Measurements from ENCODE around the gene CTIF. TPM values are rescaled to one million over a fixed set of nuclear protein-coding genes. Genes with fewer than 3 reads are reported as not detected.
A peak's percentile ranks its signal among the peaks of the same experiment; 100 is the strongest.

Gene CTIF
- total and polyA plus RNA-seq, 10 donors, result 5.2 to 39.2 (median 18.5) TPM

GRCh38 chr18:48806551-48807261 is 267.9 kb downstream of the CTIF start:
- peak; percentile 67 for DNase-seq
- H3K4me3 ChIP-seq, result no peak overlapping the region
- no peaks in the 10 kb centered on the region for H3K9me3 ChIP-seq
- intact Hi-C loops (cut with DNase I; ENCODE audit: low total_unique reads), result no loop called here
- H3K27ac ChIP-seq, result peak overlapping the region in 4 of 8 donors; percentile 1 to 41 (median 21)
- H3K4me1 ChIP-seq, result peaks cover 8 to 33% (median 14%) of the 10 kb centered on the region in 6 donors
- no peaks in the 10 kb centered on the region for H3K36me3 ChIP-seq
- WGBS, 5 donors, result 55 to 71% (median 66%) methylated on average over 11 of the region's 11 CpGs
- H3K27me3 ChIP-seq (replicated peaks in 1 of 7), result no peaks in the 10 kb centered on the region
- TF ChIP-seq CTCF (IDR thresholded peaks at IDR 0.05 in 8 of 11, conservative IDR thresholded peaks at IDR 0.05 in 3 of 11), result no peak
- TF ChIP-seq POLR2A (IDR thresholded peaks at IDR 0.05), result no peak
- TF ChIP-seq POLR2AphosphoS5 (IDR thresholded peaks at IDR 0.05), result no peak

GRCh38 chr18:48808476-48808875 is 269.6 kb downstream of the CTIF start:
- WGBS, 5 donors, result 56 to 78% (median 73%) methylated on average over 1 of the region's 1 CpG
- no peak for DNase-seq
- intact Hi-C loops (cut with DNase I; ENCODE audit: low total_unique reads), result no loop called here
- no peak for TF ChIP-seq CTCF (IDR thresholded peaks at IDR 0.05 in 8 of 11, conservative IDR thresholded peaks at IDR 0.05 in 3 of 11)
- TF ChIP-seq POLR2AphosphoS5 (IDR thresholded peaks at IDR 0.05), result no peak
- TF ChIP-seq POLR2A (IDR thresholded peaks at IDR 0.05), result no peak
- Histone ChIP-seq H3K36me3 (no peaks in the 10 kb centered on the region), H3K27ac (no peak overlapping the region), H3K27me3 (replicated peaks in 1 of 7) (no peaks in the 10 kb centered on the region), H3K4me3 (no peak overlapping the region), H3K4me1 (peaks cover 7 to 35% (median 15%) of the 10 kb centered on the region in 6 donors), H3K9me3 (no peaks in the 10 kb centered on the region)

GRCh38 chr18:48809365-48809764 is 270.5 kb downstream of the CTIF start:
- TF ChIP-seq POLR2A (IDR thresholded peaks at IDR 0.05) (no peak), CTCF (IDR thresholded peaks at IDR 0.05 in 8 of 11, conservative IDR thresholded peaks at IDR 0.05 in 3 of 11) (no peak)
- intact Hi-C loops (cut with DNase I; ENCODE audit: low total_unique reads), result no loop called here
- DNase-seq, result no peak
- Histone ChIP-seq H3K27me3 (replicated peaks in 1 of 7) (no peaks in the 10 kb centered on the region), H3K4me3 (no peak overlapping the region), H3K27ac (no peak overlapping the region), H3K9me3 (no peaks in the 10 kb centered on the region), H3K4me1 (peaks cover 7 to 44% (median 23%) of the 10 kb centered on the region in 6 donors), H3K36me3 (no peaks in the 10 kb centered on the region)
- 62 to 84% (median 73%) methylated on average over 1 of the region's 1 CpG for WGBS, 5 donors

- TF ChIP-seq CTCF (IDR thresholded peaks at IDR 0.05 in 8 of 11, conservative IDR thresholded peaks at IDR 0.05 in 3 of 11), result no peak
- no peak for TF ChIP-seq POLR2A (IDR thresholded peaks at IDR 0.05)
- TF ChIP-seq POLR2AphosphoS5 (IDR thresholded peaks at IDR 0.05), result no peak
- Histone ChIP-seq H3K9me3 (no peaks in the 10 kb centered on the region), H3K27ac (no peak overlapping the region), H3K27me3 (replicated peaks in 1 of 7) (no peaks in the 10 kb centered on the region), H3K4me1 (peaks cover 7 to 48% (median 24%) of the 10 kb centered on the region in 6 donors), H3K4me3 (no peak overlapping the region), H3K36me3 (no peaks in the 10 kb centered on the region)
- DNase-seq, result no peak
- intact Hi-C loops (cut with DNase I; ENCODE audit: low total_unique reads), result no loop called here
Observed at GRCh38 chr18:48810805-48811204, 272.0 kb downstream of the CTIF start.
